HL-60 (cell line): Measurements from ENCODE around the gene COIL.
A peak's percentile ranks its signal among the peaks of the same experiment; 100 is the strongest.

ENCODE experiments used
- DNase-seq, 2 experiments: peaks; one replicate each; pipeline ENCODE4 v3.0.0-alpha.2; 2010 to 2020; ENCODE audit warnings: low read depth in 1 of 2, low spot score in 1 of 2
- H3K27ac ChIP-seq: fragments of 250-450 bp; sonication (Bioruptor Pico); replicated peaks from 2 replicates; pipeline ENCODE4 v1.5.1; 2020; ENCODE audit warnings: mild to moderate bottlenecking, moderate library complexity
- H3K27me3 ChIP-seq: fragments of 250-450 bp; sonication (Bioruptor Pico); 2 replicates; pipeline ENCODE4 v1.5.1; 2021; ENCODE audit warnings: mild to moderate bottlenecking, moderate library complexity; ENCODE audit not compliant: insufficient read depth, poor library complexity, severe bottlenecking
- H3K4me3 ChIP-seq: replicated peaks from 2 replicates; pipeline ENCODE4 v1.5.1; 2011; ENCODE audit warnings: mild to moderate bottlenecking, control low read depth, low read length; ENCODE audit not compliant: insufficient read depth
- GABPA ChIP-seq: IDR thresholded peaks from 2 replicates; pipeline ENCODE4 v1.6.1; 2012; ENCODE audit warnings: low read depth
- POLR2AphosphoS5 ChIP-seq: IDR thresholded peaks from 2 replicates; pipeline ENCODE4 v1.6.1; 2012; ENCODE audit warnings: low read depth
- SPI1 ChIP-seq: IDR thresholded peaks from 2 replicates; pipeline ENCODE4 v1.6.1; 2012; ENCODE audit warnings: low read depth, mild to moderate bottlenecking, borderline replicate concordance
- TF ChIP-seq, protein P1 (sequence below): IDR thresholded peaks from one replicate; pipeline ENCODE4 v1.5.1; 2011; ENCODE audit warnings: low read length, control low read depth, inconsistent platforms; ENCODE audit not compliant: insufficient read depth
- TF ChIP-seq, protein P2 (sequence below): IDR thresholded peaks from 2 replicates; pipeline ENCODE4 v1.6.1; 2012; ENCODE audit warnings: low read depth; ENCODE audit not compliant: insufficient replicate concordance

Gene COIL

DNA sequence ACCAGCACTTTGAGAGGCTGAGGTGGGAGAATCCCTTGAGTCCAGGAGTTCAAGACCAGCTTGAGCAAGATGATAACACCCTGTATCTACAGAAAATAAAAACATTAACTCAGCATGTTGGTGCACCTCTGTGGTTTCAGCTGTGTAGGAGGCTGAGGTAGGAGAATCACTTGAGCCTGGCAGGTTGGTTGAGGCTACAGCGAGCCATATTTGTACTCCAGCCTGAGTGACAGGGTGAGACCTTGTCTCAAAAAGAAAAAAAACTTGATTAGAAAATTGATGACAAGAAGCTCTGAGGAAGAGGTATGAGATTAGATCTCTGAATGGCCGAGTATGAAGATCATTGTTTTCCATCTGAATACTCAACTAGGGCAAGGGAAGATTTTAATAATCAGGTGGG is 48.1 kb upstream of the COIL start:
- no peak overlapping the region for H3K27ac ChIP-seq
- no peak overlapping the region for H3K4me3 ChIP-seq
- H3K27me3 ChIP-seq, result no peaks in the 10 kb centered on the region
- DNase-seq, result no peak
- TF ChIP-seq SPI1 (no peak), POLR2AphosphoS5 (no peak), GABPA (no peak)
- TF ChIP-seq, protein P1, sequence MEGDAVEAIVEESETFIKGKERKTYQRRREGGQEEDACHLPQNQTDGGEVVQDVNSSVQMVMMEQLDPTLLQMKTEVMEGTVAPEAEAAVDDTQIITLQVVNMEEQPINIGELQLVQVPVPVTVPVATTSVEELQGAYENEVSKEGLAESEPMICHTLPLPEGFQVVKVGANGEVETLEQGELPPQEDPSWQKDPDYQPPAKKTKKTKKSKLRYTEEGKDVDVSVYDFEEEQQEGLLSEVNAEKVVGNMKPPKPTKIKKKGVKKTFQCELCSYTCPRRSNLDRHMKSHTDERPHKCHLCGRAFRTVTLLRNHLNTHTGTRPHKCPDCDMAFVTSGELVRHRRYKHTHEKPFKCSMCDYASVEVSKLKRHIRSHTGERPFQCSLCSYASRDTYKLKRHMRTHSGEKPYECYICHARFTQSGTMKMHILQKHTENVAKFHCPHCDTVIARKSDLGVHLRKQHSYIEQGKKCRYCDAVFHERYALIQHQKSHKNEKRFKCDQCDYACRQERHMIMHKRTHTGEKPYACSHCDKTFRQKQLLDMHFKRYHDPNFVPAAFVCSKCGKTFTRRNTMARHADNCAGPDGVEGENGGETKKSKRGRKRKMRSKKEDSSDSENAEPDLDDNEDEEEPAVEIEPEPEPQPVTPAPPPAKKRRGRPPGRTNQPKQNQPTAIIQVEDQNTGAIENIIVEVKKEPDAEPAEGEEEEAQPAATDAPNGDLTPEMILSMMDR, result no peak
- TF ChIP-seq, protein P2, sequence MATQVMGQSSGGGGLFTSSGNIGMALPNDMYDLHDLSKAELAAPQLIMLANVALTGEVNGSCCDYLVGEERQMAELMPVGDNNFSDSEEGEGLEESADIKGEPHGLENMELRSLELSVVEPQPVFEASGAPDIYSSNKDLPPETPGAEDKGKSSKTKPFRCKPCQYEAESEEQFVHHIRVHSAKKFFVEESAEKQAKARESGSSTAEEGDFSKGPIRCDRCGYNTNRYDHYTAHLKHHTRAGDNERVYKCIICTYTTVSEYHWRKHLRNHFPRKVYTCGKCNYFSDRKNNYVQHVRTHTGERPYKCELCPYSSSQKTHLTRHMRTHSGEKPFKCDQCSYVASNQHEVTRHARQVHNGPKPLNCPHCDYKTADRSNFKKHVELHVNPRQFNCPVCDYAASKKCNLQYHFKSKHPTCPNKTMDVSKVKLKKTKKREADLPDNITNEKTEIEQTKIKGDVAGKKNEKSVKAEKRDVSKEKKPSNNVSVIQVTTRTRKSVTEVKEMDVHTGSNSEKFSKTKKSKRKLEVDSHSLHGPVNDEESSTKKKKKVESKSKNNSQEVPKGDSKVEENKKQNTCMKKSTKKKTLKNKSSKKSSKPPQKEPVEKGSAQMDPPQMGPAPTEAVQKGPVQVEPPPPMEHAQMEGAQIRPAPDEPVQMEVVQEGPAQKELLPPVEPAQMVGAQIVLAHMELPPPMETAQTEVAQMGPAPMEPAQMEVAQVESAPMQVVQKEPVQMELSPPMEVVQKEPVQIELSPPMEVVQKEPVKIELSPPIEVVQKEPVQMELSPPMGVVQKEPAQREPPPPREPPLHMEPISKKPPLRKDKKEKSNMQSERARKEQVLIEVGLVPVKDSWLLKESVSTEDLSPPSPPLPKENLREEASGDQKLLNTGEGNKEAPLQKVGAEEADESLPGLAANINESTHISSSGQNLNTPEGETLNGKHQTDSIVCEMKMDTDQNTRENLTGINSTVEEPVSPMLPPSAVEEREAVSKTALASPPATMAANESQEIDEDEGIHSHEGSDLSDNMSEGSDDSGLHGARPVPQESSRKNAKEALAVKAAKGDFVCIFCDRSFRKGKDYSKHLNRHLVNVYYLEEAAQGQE, result no peak

DNA sequence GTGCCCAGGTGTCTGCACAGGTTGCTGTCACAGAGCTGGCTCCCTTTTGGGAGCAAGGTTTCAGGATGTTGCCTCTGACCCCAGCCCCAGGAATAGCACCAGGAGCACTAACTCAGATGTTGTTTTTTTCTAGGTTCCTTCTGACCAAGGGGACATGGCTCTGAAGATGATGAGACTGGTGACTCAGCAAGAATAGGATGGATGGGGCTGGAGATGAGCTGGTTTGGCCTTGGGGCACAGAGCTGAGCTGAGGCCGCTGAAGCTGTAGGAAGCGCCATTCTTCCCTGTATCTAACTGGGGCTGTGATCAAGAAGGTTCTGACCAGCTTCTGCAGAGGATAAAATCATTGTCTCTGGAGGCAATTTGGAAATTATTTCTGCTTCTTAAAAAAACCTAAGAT is 45.2 kb upstream of the COIL start:
- H3K4me3 ChIP-seq, result no peak overlapping the region
- no peaks in the 10 kb centered on the region for H3K27me3 ChIP-seq
- DNase-seq, result peak in 1 of 2 experiments; percentile 29
- TF ChIP-seq, protein P1, result no peak
- no peak for TF ChIP-seq POLR2AphosphoS5
- no peak for TF ChIP-seq SPI1
- TF ChIP-seq GABPA, result no peak
- TF ChIP-seq, protein P2, result no peak
- peak overlapping the region; percentile 33; the same call in 1 of the 2 replicates for H3K27ac ChIP-seq

DNA sequence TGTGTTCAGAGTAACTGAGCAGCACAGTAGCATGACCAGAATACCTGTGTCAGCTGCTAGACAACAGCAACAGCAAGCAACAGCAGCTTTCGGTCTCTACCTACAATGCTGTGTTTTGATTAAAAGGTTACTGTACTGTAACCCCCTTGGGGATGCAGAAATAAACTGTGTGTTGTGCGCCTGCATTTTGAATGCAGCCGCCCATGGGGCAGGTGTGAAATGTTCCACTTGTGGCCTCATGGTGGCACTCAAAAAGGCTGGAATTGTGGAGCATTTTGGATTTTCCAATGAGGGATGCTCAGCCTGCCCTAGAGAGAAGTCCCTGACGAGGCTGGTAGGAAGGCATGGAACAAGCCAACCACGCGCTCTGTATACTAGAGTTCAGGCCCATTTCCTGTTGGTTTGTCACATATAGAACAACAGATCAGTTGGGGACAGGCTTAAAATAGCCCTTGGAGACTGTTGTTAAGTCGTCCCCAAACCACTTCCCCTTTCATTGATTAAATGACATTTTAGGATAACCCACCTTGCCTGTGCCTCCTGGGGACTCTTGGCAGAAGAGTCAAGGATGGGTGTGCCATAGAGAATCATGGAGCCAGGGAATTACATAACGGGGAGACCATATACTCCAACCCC is 44.2 kb upstream of the COIL start:
- peak; percentile 35 to 74 for DNase-seq
- Histone ChIP-seq H3K27ac (peak overlapping the region; percentile 62), H3K4me3 (no peak overlapping the region; the same call in 1 of the 2 replicates), H3K27me3 (no peaks in the 10 kb centered on the region)
- TF ChIP-seq, protein P1, result no peak
- peak; percentile 99 for TF ChIP-seq SPI1

- Histone ChIP-seq H3K27me3 (no peaks in the 10 kb centered on the region), H3K4me3 (no peak overlapping the region), H3K27ac (no peak overlapping the region)
- no peak for TF ChIP-seq POLR2AphosphoS5
- TF ChIP-seq GABPA, result no peak
- TF ChIP-seq, protein P1, result no peak
- TF ChIP-seq SPI1, result no peak
- TF ChIP-seq, protein P2, result no peak
- no peak for DNase-seq
These were observed 42.1 kb upstream of the COIL start for GRCh38 chr17:57002904-57003303.
